ENCODE measurements around the gene RPL29. TPM values are rescaled to one million over a fixed set of nuclear protein-coding genes. Genes with fewer than 3 reads are reported as not detected.

Gene RPL29
- polyA plus RNA-seq, 1 donor: 2,526 TPM

DNA sequence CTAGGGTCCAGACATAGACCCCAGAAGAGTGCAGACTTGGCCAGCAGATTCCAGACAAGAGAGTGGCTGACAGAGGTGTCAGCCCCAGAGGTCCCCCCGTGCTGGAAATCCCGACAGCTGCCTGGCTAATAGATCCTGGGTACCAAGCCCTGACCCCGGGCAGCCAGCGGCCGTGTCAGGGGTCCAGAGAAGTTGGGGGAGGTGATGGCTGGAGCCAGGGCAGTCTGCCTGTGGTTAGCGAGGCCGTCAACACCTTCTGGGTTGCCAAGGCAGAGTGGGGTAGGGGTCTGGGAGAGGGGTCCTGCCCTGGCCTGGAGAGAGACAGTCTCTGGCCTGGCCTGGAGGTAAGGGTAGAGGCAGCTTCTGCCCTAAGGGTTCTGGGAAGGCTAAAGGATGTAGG lies 25.1 kb upstream of the RPL29 start:
- no peak for DNase-seq
- H3K36me3 ChIP-seq (ENCODE audit: control insufficient read depth, insufficient read depth, low read length): no peaks in the 10 kb centered on the region
- H3K4me1 ChIP-seq (ENCODE audit: control insufficient read depth, insufficient read depth, low read length): no peaks in the 10 kb centered on the region
- H3K9me3 ChIP-seq (ENCODE audit: control insufficient read depth, low read depth, low read length): no peaks in the 10 kb centered on the region
- no CpG with 5 or more reads among the region's 7 CpGs for WGBS (ENCODE audit: insufficient coverage, low lambda C conversion rate)
- no peak overlapping the region for H3K27ac ChIP-seq (ENCODE audit: low read length)
- H3K4me3 ChIP-seq (ENCODE audit: low read length): no peak overlapping the region
- no peaks in the 10 kb centered on the region for H3K27me3 ChIP-seq (ENCODE audit: control insufficient read depth, insufficient read depth, low read length)

DNA sequence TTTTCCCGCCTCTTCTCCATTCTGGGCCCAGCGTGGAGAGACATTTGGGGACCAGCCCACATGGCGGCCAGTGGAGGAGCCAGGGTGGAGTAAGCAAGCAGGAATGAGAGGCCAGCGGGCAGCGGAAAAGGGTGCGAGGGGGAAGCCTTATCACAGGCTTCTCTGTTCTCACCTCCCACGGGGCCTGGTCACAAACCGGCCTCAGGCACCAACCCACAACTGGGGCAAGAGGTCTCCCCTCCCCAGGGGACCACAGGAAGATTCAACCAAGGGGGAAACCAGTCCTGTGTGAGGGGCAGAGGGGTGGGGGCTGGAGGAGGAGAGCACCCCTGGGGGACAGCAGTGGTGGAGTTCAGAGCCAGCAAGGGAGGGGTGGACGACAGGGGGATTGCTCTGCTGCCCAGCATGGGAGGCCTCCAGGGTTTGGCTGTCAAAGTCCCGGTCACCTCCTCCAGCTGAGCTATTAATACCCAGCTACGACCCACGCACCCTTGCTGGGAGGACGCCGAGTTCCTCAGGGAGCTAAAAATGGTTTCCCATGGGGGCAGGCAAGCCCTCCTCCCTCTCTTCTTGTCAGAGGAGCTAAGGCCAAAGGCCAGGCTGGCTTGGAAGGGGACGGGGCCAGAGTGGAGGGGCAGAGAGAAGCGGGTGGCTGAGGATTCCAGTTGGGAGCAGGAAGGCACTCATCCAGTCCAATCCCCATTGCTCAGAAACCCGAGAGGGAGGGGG lies 23.8 kb upstream of the RPL29 start:
- WGBS (ENCODE audit: insufficient coverage, low lambda C conversion rate): no CpG with 5 or more reads among the region's 17 CpGs
- H3K4me1 ChIP-seq (ENCODE audit: control insufficient read depth, insufficient read depth, low read length): no peaks in the 10 kb centered on the region
- no peak overlapping the region for H3K27ac ChIP-seq (ENCODE audit: low read length)
- no peak overlapping the region for H3K4me3 ChIP-seq (ENCODE audit: low read length)
- no peaks in the 10 kb centered on the region for H3K27me3 ChIP-seq (ENCODE audit: control insufficient read depth, insufficient read depth, low read length)
- no peaks in the 10 kb centered on the region for H3K9me3 ChIP-seq (ENCODE audit: control insufficient read depth, low read depth, low read length)
- H3K36me3 ChIP-seq (ENCODE audit: control insufficient read depth, insufficient read depth, low read length): no peaks in the 10 kb centered on the region
- DNase-seq: no peak

DNA sequence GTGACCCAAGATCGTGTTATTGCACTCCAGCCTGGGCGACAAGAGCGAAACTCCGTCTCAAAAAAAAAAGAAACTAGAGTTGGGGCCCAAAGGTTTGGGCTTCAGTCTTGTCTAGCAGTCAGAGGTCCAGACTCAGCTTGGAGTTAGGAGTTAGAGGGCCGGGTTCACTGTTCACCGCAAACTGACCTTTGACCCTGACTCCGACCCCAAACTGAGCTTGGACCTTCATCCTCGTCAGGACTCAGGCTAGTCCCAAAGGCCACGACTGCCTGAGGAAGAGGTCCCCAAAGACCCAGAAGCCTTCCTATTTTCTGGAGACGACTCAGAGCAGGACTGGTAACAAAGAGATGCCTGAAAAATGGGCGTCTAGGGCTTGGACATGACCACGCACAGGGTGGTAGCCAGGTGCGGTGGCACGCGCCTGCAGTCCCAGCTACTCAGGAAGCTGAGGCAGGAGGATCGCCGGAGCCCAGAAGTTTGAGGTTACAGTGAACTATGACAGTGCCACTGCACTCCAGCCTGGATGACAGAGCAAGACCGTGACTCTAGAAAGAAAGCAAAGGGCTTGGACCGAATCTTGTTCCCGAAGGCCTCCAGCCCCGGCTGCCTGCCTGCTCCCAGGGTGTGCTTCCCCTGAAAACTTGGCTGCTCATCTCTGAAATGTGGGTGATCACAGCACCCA lies 22.8 kb upstream of the RPL29 start:
- WGBS (ENCODE audit: insufficient coverage, low lambda C conversion rate): no CpG with 5 or more reads among the region's 21 CpGs
- Histone ChIP-seq H3K36me3 (ENCODE audit: control insufficient read depth, insufficient read depth, low read length) (no peaks in the 10 kb centered on the region), H3K27me3 (ENCODE audit: control insufficient read depth, insufficient read depth, low read length) (no peaks in the 10 kb centered on the region), H3K4me3 (ENCODE audit: low read length) (no peak overlapping the region), H3K27ac (ENCODE audit: low read length) (no peak overlapping the region), H3K4me1 (ENCODE audit: control insufficient read depth, insufficient read depth, low read length) (no peaks in the 10 kb centered on the region), H3K9me3 (ENCODE audit: control insufficient read depth, low read depth, low read length) (no peaks in the 10 kb centered on the region)
- DNase-seq: no peak

DNA sequence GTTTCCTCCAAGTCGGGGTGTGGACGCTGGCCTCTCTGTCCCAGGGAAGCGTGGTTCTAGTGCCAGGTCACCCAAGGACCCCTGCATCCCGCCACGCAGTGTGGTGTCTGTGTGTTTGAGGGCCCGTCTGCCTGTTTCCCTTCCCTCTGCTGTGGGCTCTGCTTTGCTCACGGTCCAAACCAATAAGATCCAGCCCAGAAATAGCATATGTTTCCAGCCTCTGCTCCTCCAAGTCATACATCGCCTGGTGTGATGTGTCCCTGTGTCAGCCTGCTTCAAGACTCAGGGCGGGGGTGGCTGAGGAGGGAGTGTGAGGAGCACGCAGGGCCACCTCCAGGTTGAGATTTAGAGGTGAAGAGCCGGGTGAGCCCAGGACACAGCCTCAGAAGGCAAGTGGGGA lies 21.9 kb upstream of the RPL29 start:
- H3K27ac ChIP-seq (ENCODE audit: low read length): no peak overlapping the region
- H3K9me3 ChIP-seq (ENCODE audit: control insufficient read depth, low read depth, low read length): no peaks in the 10 kb centered on the region
- H3K27me3 ChIP-seq (ENCODE audit: control insufficient read depth, insufficient read depth, low read length): no peaks in the 10 kb centered on the region
- H3K36me3 ChIP-seq (ENCODE audit: control insufficient read depth, insufficient read depth, low read length): no peaks in the 10 kb centered on the region
- no peaks in the 10 kb centered on the region for H3K4me1 ChIP-seq (ENCODE audit: control insufficient read depth, insufficient read depth, low read length)
- WGBS (ENCODE audit: insufficient coverage, low lambda C conversion rate): no CpG with 5 or more reads among the region's 11 CpGs
- H3K4me3 ChIP-seq (ENCODE audit: low read length): no peak overlapping the region
- DNase-seq: no peak

DNA sequence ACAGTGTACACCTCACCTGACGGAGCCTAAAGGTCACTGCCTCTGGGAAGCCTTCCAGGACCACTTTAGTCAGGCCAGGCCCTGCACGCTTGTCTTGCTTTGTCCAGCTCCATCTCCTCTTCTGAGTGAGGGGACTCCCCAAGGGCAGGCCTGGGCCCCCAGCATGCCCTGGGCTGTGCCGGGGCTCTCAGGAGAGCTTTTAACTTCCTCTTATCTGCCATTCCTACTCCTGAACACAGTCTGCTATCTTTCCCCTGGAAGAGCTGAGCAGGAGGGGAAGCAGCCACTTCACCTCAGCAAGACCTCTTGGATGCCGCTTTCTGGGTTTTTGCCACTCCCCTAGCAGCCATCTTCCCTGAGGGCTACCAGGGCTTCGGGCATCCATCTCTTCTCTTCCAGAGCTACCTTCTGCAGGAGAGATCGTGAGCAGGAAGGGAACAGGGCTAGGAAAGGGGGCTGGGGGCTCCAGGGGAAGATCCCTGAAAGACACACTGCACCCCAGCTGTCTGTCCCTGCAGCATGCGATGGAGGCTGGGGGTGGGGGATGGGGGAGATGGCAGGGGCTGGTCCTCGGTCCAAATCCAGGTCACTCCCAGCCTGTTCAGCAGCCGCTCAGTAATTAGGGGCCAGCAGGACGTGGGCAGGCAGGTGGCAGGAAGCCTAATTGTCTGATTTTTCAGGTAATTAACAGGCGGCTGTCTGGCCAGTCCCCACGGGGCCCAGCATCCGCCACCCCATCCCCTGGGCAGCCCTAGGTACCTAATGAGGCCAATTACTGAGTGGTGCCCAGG lies 19.9 kb upstream of the RPL29 start:
- WGBS (ENCODE audit: insufficient coverage, low lambda C conversion rate): no CpG with 5 or more reads among the region's 13 CpGs
- DNase-seq: no peak
- H3K27me3 ChIP-seq (ENCODE audit: control insufficient read depth, insufficient read depth, low read length): no peaks in the 10 kb centered on the region
- H3K4me3 ChIP-seq (ENCODE audit: low read length): no peak overlapping the region
- no peaks in the 10 kb centered on the region for H3K4me1 ChIP-seq (ENCODE audit: control insufficient read depth, insufficient read depth, low read length)
- H3K27ac ChIP-seq (ENCODE audit: low read length): no peak overlapping the region
- H3K36me3 ChIP-seq (ENCODE audit: control insufficient read depth, insufficient read depth, low read length): no peaks in the 10 kb centered on the region
- H3K9me3 ChIP-seq (ENCODE audit: control insufficient read depth, low read depth, low read length): no peaks in the 10 kb centered on the region

DNA sequence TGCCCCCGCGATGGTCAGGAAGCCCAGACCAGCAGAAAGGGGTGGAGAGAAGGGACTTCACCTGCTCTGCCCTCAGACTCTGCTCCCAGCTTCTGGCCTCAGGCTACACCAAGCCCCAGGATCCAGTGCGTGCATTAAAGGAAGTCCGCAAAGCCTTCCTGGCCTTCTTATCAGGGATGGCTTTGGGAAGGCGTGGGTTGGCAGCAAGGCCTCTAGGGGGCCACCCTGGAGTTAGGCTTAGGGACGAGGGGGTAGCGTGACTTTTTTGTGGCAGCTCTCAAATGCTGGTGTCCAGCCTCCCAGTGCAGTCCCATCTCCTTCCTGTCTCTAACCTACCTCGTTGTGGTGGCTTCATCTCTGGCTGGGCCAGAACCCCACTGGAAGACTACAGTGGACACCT lies 18.9 kb upstream of the RPL29 start:
- Histone ChIP-seq H3K27ac (ENCODE audit: low read length) (no peak overlapping the region), H3K9me3 (ENCODE audit: control insufficient read depth, low read depth, low read length) (no peaks in the 10 kb centered on the region), H3K4me3 (ENCODE audit: low read length) (no peak overlapping the region), H3K27me3 (ENCODE audit: control insufficient read depth, insufficient read depth, low read length) (no peaks in the 10 kb centered on the region), H3K4me1 (ENCODE audit: control insufficient read depth, insufficient read depth, low read length) (no peaks in the 10 kb centered on the region), H3K36me3 (ENCODE audit: control insufficient read depth, insufficient read depth, low read length) (no peaks in the 10 kb centered on the region)
- no CpG with 5 or more reads among the region's 8 CpGs for WGBS (ENCODE audit: insufficient coverage, low lambda C conversion rate)
- DNase-seq: no peak

DNA sequence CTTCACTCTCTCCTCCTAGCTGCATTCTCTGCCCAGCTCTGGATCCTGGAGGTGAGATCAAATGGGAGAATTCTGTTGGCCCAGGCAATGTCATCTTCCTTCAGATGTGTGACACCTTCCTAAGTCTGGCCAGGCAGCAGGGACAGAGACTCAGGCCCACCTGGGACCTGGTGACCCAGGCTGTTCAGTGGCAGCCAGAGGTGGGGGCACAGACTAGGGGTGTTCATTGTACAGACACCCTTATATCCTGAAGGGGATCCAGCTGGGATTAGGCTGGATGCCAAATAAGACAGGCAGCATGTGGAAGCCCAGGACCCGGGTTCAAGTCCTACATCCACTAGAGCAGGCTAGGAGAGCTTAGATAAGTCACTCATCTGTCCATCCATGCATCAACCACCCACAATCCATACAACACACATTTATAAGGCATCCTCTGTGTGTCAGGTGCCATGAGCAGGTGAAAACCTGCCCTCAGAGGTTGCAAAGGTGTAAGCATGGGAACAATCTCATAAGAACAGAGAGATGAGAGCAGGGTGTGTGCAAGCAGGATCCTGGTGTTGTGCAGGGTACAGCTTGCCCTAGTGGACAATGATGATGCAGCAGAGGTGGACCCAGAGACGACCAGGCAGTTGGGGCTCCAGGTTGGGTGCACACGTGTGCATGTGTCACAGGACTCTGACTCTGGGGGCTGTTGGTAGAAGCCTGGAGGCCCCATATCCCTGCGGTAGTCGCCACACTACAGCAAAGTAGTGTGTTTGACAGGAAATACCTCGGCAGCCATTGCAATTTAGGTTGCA lies 18.3 kb upstream of the RPL29 start:
- Histone ChIP-seq H3K4me1 (ENCODE audit: control insufficient read depth, insufficient read depth, low read length) (no peaks in the 10 kb centered on the region), H3K36me3 (ENCODE audit: control insufficient read depth, insufficient read depth, low read length) (no peaks in the 10 kb centered on the region), H3K4me3 (ENCODE audit: low read length) (no peak overlapping the region), H3K9me3 (ENCODE audit: control insufficient read depth, low read depth, low read length) (no peaks in the 10 kb centered on the region), H3K27me3 (ENCODE audit: control insufficient read depth, insufficient read depth, low read length) (no peaks in the 10 kb centered on the region), H3K27ac (ENCODE audit: low read length) (no peak overlapping the region)
- WGBS (ENCODE audit: insufficient coverage, low lambda C conversion rate): no CpG with 5 or more reads among the region's 6 CpGs
- no peak for DNase-seq

DNA sequence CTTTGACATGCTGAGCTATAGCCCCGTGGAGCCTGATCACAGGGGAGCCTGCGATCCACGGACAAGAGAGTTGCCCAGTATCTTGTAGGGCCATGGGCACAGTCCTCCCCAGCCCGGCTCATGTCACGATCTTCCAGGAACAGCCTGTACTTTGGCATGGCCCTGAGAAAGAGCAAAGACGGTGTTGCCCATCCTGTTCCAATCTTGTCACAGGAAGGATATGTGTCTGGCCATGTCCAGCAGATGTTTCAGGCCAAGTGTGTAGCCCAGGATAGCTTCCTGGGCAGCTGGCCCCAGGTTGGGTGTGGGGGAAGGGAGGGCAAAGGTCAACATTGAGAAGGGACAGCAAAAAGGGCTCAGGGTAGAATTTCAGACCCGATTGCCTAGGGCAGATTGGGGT lies 17.0 kb upstream of the RPL29 start:
- no peaks in the 10 kb centered on the region for H3K4me1 ChIP-seq (ENCODE audit: control insufficient read depth, insufficient read depth, low read length)
- H3K27me3 ChIP-seq (ENCODE audit: control insufficient read depth, insufficient read depth, low read length): no peaks in the 10 kb centered on the region
- no peak for DNase-seq
- no peaks in the 10 kb centered on the region for H3K36me3 ChIP-seq (ENCODE audit: control insufficient read depth, insufficient read depth, low read length)
- H3K4me3 ChIP-seq (ENCODE audit: low read length): no peak overlapping the region
- no peaks in the 10 kb centered on the region for H3K9me3 ChIP-seq (ENCODE audit: control insufficient read depth, low read depth, low read length)
- H3K27ac ChIP-seq (ENCODE audit: low read length): no peak overlapping the region
- no CpG with 5 or more reads among the region's 7 CpGs for WGBS (ENCODE audit: insufficient coverage, low lambda C conversion rate)

DNA sequence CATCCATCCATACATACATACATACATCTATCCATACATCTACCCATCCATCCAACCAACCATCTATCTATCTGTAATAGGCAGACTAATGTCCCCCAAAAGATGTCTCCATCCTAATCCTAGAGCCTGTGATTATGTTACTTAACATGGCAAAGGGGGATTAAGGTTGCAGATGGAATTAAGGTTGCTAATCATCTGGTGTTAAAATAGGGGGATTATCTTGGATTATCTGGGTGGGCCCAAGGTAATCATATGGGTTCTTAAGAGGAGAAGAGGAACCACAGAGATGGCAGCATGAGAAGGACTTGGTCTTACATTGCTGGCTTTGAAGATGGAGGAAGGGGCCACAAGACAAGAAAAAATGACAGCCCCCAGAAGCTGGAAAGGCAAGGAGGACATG lies 14.7 kb upstream of the RPL29 start:
- no peak for DNase-seq
- H3K36me3 ChIP-seq (ENCODE audit: control insufficient read depth, insufficient read depth, low read length): no peaks in the 10 kb centered on the region
- H3K4me3 ChIP-seq (ENCODE audit: low read length): no peak overlapping the region
- H3K4me1 ChIP-seq (ENCODE audit: control insufficient read depth, insufficient read depth, low read length): peaks cover 3% of the 10 kb centered on the region
- H3K27ac ChIP-seq (ENCODE audit: low read length): no peak overlapping the region
- H3K9me3 ChIP-seq (ENCODE audit: control insufficient read depth, low read depth, low read length): no peaks in the 10 kb centered on the region
- H3K27me3 ChIP-seq (ENCODE audit: control insufficient read depth, insufficient read depth, low read length): no peaks in the 10 kb centered on the region

DNA sequence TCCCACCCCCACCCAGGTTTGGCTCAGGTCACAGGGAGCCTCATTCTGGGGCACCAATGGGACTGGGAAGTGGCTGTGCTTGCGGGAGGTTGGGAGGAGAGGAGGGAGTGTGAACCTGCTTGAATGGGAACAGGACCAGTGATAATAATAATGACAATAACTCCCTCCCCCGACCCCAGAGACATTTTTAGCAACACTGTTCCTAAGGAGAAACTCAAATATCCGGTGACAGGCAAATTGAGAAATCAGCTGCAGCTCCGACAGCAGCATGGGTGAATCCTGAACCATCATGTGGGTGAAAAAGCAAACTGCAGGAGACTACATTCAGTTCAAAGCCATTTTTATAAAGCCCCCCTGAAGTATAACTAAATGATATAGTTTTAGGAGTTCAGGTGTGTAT lies 11.6 kb upstream of the RPL29 start:
- H3K9me3 ChIP-seq (ENCODE audit: control insufficient read depth, low read depth, low read length): no peaks in the 10 kb centered on the region
- WGBS (ENCODE audit: insufficient coverage, low lambda C conversion rate): 80% methylated on average over 1 of the region's 4 CpGs
- no peaks in the 10 kb centered on the region for H3K27me3 ChIP-seq (ENCODE audit: control insufficient read depth, insufficient read depth, low read length)
- DNase-seq: no peak
- no peak overlapping the region for H3K27ac ChIP-seq (ENCODE audit: low read length)
- H3K4me1 ChIP-seq (ENCODE audit: control insufficient read depth, insufficient read depth, low read length): peaks cover 10% of the 10 kb centered on the region
- H3K36me3 ChIP-seq (ENCODE audit: control insufficient read depth, insufficient read depth, low read length): no peaks in the 10 kb centered on the region
- H3K4me3 ChIP-seq (ENCODE audit: low read length): no peak overlapping the region
